Activated T-cell treated with anti-CD3 and anti-CD28 coated beads, Interleukin-2, amount 50 U/mL, for 4 hours (primary cell): ENCODE results near the gene CNTNAP5. TPM values are rescaled to one million over a fixed set of nuclear protein-coding genes. Genes with fewer than 3 reads are reported as not detected.

ENCODE experiments used
- ATAC-seq, 2 donors: fragments of 200-7000 bp; cut with Tn5 transposase; one replicate each; pipeline ENCODE4 v1.10.0; 2021
- DNase-seq: peaks from one replicate; pipeline ENCODE4 v3.0.0-alpha.2; 2020
- H3K27me3 Mint-ChIP-seq: one replicate; pipeline ENCODE4 v1.8.0; 2021; ENCODE audit warnings: low read depth, mixed read lengths
- H3K36me3 Mint-ChIP-seq: one replicate; pipeline ENCODE4 v1.8.0; 2022; ENCODE audit warnings: mixed read lengths; ENCODE audit not compliant: insufficient read depth
- H3K4me1 Mint-ChIP-seq: one replicate; pipeline ENCODE4 v1.8.0; 2021; ENCODE audit warnings: low read depth, mixed read lengths
- H3K4me3 Mint-ChIP-seq: one replicate; pipeline ENCODE4 v1.8.0; 2021; ENCODE audit warnings: mild to moderate bottlenecking, moderate library complexity, mixed read lengths
- H3K9me3 Mint-ChIP-seq: one replicate; pipeline ENCODE4 v1.8.0; 2021; ENCODE audit warnings: mixed read lengths
- total RNA-seq, 3 donors: library from RNA; stranded (reverse); gene quantifications; one replicate each; pipeline ENCODE4 v1.2.1, GENCODE V29; 2021

Gene CNTNAP5
- total RNA-seq, 3 donors from 2014 or later, result not detected

- H3K4me3 Mint-ChIP-seq, result no peak overlapping the region
- H3K4me1 Mint-ChIP-seq, result no peaks in the 10 kb centered on the region
- H3K36me3 Mint-ChIP-seq, result no peaks in the 10 kb centered on the region
- H3K27me3 Mint-ChIP-seq, result no peaks in the 10 kb centered on the region
- peaks cover 24% of the 10 kb centered on the region for H3K9me3 Mint-ChIP-seq
- no peak for ATAC-seq
- no peak for DNase-seq
Measured at GRCh38 chr2:124585277-124585676, 560.2 kb downstream of the CNTNAP5 start.

- peaks cover 26% of the 10 kb centered on the region for H3K9me3 Mint-ChIP-seq
- H3K27me3 Mint-ChIP-seq, result no peaks in the 10 kb centered on the region
- no peak for DNase-seq
- no peaks in the 10 kb centered on the region for H3K4me1 Mint-ChIP-seq
- H3K36me3 Mint-ChIP-seq, result no peaks in the 10 kb centered on the region
- ATAC-seq, result no peak
- H3K4me3 Mint-ChIP-seq, result no peak overlapping the region
Measured at GRCh38 chr2:124586210-124586609, 561.1 kb downstream of the CNTNAP5 start.

- Mint-ChIP-seq H3K4me1 (no peaks in the 10 kb centered on the region), H3K36me3 (no peaks in the 10 kb centered on the region), H3K4me3 (no peak overlapping the region), H3K9me3 (peaks cover 26% of the 10 kb centered on the region), H3K27me3 (no peaks in the 10 kb centered on the region)
- no peak for ATAC-seq
- DNase-seq, result no peak
Measured at GRCh38 chr2:124586835-124587234, 561.7 kb downstream of the CNTNAP5 start.

GRCh38 chr2:124589971-124590370 is 564.9 kb downstream of the CNTNAP5 start:
- ATAC-seq, result no peak

GRCh38 chr2:124602759-124603158 is 577.7 kb downstream of the CNTNAP5 start:
- Mint-ChIP-seq H3K4me3 (no peak overlapping the region), H3K36me3 (no peaks in the 10 kb centered on the region), H3K9me3 (peaks cover 20% of the 10 kb centered on the region), H3K4me1 (no peaks in the 10 kb centered on the region), H3K27me3 (no peaks in the 10 kb centered on the region)
- ATAC-seq, result no peak
- DNase-seq, result no peak

More at GRCh38 chr2:124589971-124590370, 564.9 kb downstream of the CNTNAP5 start:
- Mint-ChIP-seq H3K4me3 (no peak overlapping the region), H3K4me1 (no peaks in the 10 kb centered on the region), H3K9me3 (peaks cover 26% of the 10 kb centered on the region), H3K27me3 (no peaks in the 10 kb centered on the region), H3K36me3 (no peaks in the 10 kb centered on the region)
- DNase-seq, result no peak

- Mint-ChIP-seq H3K36me3 (no peaks in the 10 kb centered on the region), H3K27me3 (no peaks in the 10 kb centered on the region), H3K9me3 (peaks cover 20% of the 10 kb centered on the region), H3K4me3 (no peak overlapping the region), H3K4me1 (no peaks in the 10 kb centered on the region)
- no peak for DNase-seq
- no peak for ATAC-seq
Measured at GRCh38 chr2:124604940-124605339, 579.9 kb downstream of the CNTNAP5 start.

GRCh38 chr2:124607679-124608078 is 582.6 kb downstream of the CNTNAP5 start:
- Mint-ChIP-seq H3K36me3 (no peaks in the 10 kb centered on the region), H3K4me1 (no peaks in the 10 kb centered on the region), H3K27me3 (no peaks in the 10 kb centered on the region), H3K4me3 (no peak overlapping the region), H3K9me3 (peaks cover 17% of the 10 kb centered on the region)
- ATAC-seq (no peak), DNase-seq (no peak)

- Mint-ChIP-seq H3K4me3 (no peak overlapping the region), H3K27me3 (no peaks in the 10 kb centered on the region), H3K36me3 (no peaks in the 10 kb centered on the region), H3K4me1 (no peaks in the 10 kb centered on the region), H3K9me3 (peaks cover 9% of the 10 kb centered on the region)
- ATAC-seq (no peak), DNase-seq (no peak)
Measured at GRCh38 chr2:124609667-124610066, 584.6 kb downstream of the CNTNAP5 start.

- Mint-ChIP-seq H3K36me3 (no peaks in the 10 kb centered on the region), H3K27me3 (no peaks in the 10 kb centered on the region), H3K4me3 (no peak overlapping the region), H3K9me3 (peaks cover 9% of the 10 kb centered on the region), H3K4me1 (no peaks in the 10 kb centered on the region)
- ATAC-seq (no peak), DNase-seq (no peak)
Measured at GRCh38 chr2:124610141-124610540, 585.1 kb downstream of the CNTNAP5 start.

- no peak for ATAC-seq
- no peak for DNase-seq
- Mint-ChIP-seq H3K27me3 (no peaks in the 10 kb centered on the region), H3K36me3 (no peaks in the 10 kb centered on the region), H3K4me1 (no peaks in the 10 kb centered on the region), H3K9me3 (peaks cover 9% of the 10 kb centered on the region), H3K4me3 (no peak overlapping the region)
Measured at GRCh38 chr2:124610866-124611265, 585.8 kb downstream of the CNTNAP5 start.

- Mint-ChIP-seq H3K4me3 (no peak overlapping the region), H3K27me3 (no peaks in the 10 kb centered on the region), H3K4me1 (no peaks in the 10 kb centered on the region), H3K36me3 (no peaks in the 10 kb centered on the region), H3K9me3 (no peaks in the 10 kb centered on the region)
- DNase-seq, result no peak
- no peak for ATAC-seq
Measured at GRCh38 chr2:124623560-124623959, 598.5 kb downstream of the CNTNAP5 start.

GRCh38 chr2:124625561-124625960 is 600.5 kb downstream of the CNTNAP5 start:
- DNase-seq (no peak), ATAC-seq (no peak)
- H3K4me1 Mint-ChIP-seq, result no peaks in the 10 kb centered on the region
- peaks cover 4% of the 10 kb centered on the region for H3K9me3 Mint-ChIP-seq
- no peaks in the 10 kb centered on the region for H3K27me3 Mint-ChIP-seq
- no peak overlapping the region for H3K4me3 Mint-ChIP-seq
- no peaks in the 10 kb centered on the region for H3K36me3 Mint-ChIP-seq

- DNase-seq (no peak), ATAC-seq (no peak)
- H3K9me3 Mint-ChIP-seq, result peaks cover 10% of the 10 kb centered on the region
- H3K36me3 Mint-ChIP-seq, result no peaks in the 10 kb centered on the region
- H3K4me1 Mint-ChIP-seq, result no peaks in the 10 kb centered on the region
- H3K4me3 Mint-ChIP-seq, result no peak overlapping the region
- no peaks in the 10 kb centered on the region for H3K27me3 Mint-ChIP-seq
Measured at GRCh38 chr2:124626993-124627392, 601.9 kb downstream of the CNTNAP5 start.

- Mint-ChIP-seq H3K9me3 (peaks cover 14% of the 10 kb centered on the region), H3K27me3 (no peaks in the 10 kb centered on the region), H3K4me1 (no peaks in the 10 kb centered on the region), H3K36me3 (no peaks in the 10 kb centered on the region), H3K4me3 (no peak overlapping the region)
- no peak for DNase-seq
- no peak for ATAC-seq
Measured at GRCh38 chr2:124633812-124634211, 608.7 kb downstream of the CNTNAP5 start.

GRCh38 chr2:124639524-124639923 is 614.4 kb downstream of the CNTNAP5 start:
- DNase-seq, result no peak
- Mint-ChIP-seq H3K4me3 (no peak overlapping the region), H3K27me3 (no peaks in the 10 kb centered on the region), H3K4me1 (no peaks in the 10 kb centered on the region), H3K36me3 (no peaks in the 10 kb centered on the region), H3K9me3 (peaks cover 4% of the 10 kb centered on the region)
- no peak for ATAC-seq

- Mint-ChIP-seq H3K4me3 (no peak overlapping the region), H3K36me3 (no peaks in the 10 kb centered on the region), H3K9me3 (peaks cover 4% of the 10 kb centered on the region), H3K4me1 (no peaks in the 10 kb centered on the region), H3K27me3 (no peaks in the 10 kb centered on the region)
- DNase-seq (no peak), ATAC-seq (no peak)
Measured at GRCh38 chr2:124640221-124640750, 615.2 kb downstream of the CNTNAP5 start.
